SK-N-SH (cell line): ENCODE measurements around the gene POU2F1. TPM values are rescaled to one million over a fixed set of nuclear protein-coding genes. Genes with fewer than 3 reads are reported as not detected.

Experiments used
- CTCF ChIA-PET: fragments of 300-600, 350-600 bp; formaldehyde crosslinking; extraction: SDS; loops from one replicate; lab custom pipeline; 2021; lab: Yijun Ruan, JAX
- POLR2A ChIA-PET: fragments of 350-600 bp; sonication (Branson Sonifier 250); formaldehyde crosslinking; extraction: SDS; loops from one replicate; lab custom pipeline; 2020; ENCODE audit warnings: antibody characterized with exemption, inconsistent platforms; lab: Yijun Ruan, JAX
- DNase-seq: peaks from one replicate; pipeline ENCODE4 v3.0.0; 2012
- H2AFZ ChIP-seq: fragments of 200-600 bp; sonication (generic); 2 replicates; pipeline ENCODE4 v1.8.1; 2016; ENCODE audit warnings: antibody characterized with exemption, mild to moderate bottlenecking, low read depth
- H3F3A ChIP-seq: fragments of 200-600 bp; sonication (generic); replicated peaks from 2 replicates; pipeline ENCODE3; 2016; ENCODE audit warnings: antibody characterized with exemption, mild to moderate bottlenecking; ENCODE audit not compliant: insufficient read depth
- H3K27ac ChIP-seq, 2 experiments: fragments of 200-500 bp in 1 of 2; fragments of 200-600 bp in 1 of 2; sonication (Bioruptor generic) in 1 of 2; sonication (generic), shearing (Covaris generic) in 1 of 2; 2 replicates each; pipeline versions ENCODE4 v1.5.1 to v1.6.1; 2014 to 2016; ENCODE audit warnings: low read depth in 2 of 2, inconsistent platforms in 1 of 2, low read length in 1 of 2, mild to moderate bottlenecking in 1 of 2, mixed read lengths in 1 of 2
- H3K27me3 ChIP-seq: fragments of 200-600 bp; sonication (generic), shearing (Covaris generic); 2 replicates; pipeline ENCODE4 v1.6.1; 2016; ENCODE audit warnings: mixed run types; ENCODE audit not compliant: insufficient read depth
- H3K36me3 ChIP-seq, 2 experiments: fragments of 200-500 bp in 1 of 2; fragments of 200-600 bp in 1 of 2; sonication (Bioruptor generic) in 1 of 2; sonication (generic) in 1 of 2; replicated peaks in 1 of 2; 2 replicates each; pipeline versions ENCODE3 to v1.5.1; 2014 to 2016; ENCODE audit warnings: low read length in 1 of 2, mild to moderate bottlenecking in 1 of 2; ENCODE audit not compliant: insufficient read depth in 2 of 2, control insufficient read depth in 1 of 2
- H3K4me1 ChIP-seq, 2 experiments: fragments of 200-500 bp in 1 of 2; fragments of 200-600 bp in 1 of 2; sonication (Bioruptor generic) in 1 of 2; sonication (generic), shearing (Covaris generic) in 1 of 2; 2 replicates each; pipeline versions ENCODE4 v1.5.1 to v1.6.1; 2014 to 2016; ENCODE audit warnings: low read depth in 1 of 2, low read length in 1 of 2, mixed run types in 1 of 2; ENCODE audit not compliant: insufficient read depth in 2 of 2, control insufficient read depth in 1 of 2
- H3K4me2 ChIP-seq: fragments of 200-600 bp; sonication (generic), shearing (Covaris generic); 2 replicates; pipeline ENCODE4 v1.6.1; 2017; ENCODE audit warnings: mixed run types
- H3K4me3 ChIP-seq, 2 experiments: fragments of 200-500 bp in 1 of 2; fragments of 200-600 bp in 1 of 2; sonication (Bioruptor generic) in 1 of 2; sonication (generic), shearing (Covaris generic) in 1 of 2; 2 replicates each; pipeline versions ENCODE4 v1.5.1 to v1.8.1; 2014 to 2016; ENCODE audit warnings: low read depth in 2 of 2, inconsistent platforms in 1 of 2, low read length in 1 of 2, mild to moderate bottlenecking in 1 of 2, mixed read lengths in 1 of 2, moderate library complexity in 1 of 2
- H3K79me2 ChIP-seq: fragments of 200-600 bp; sonication (generic); 2 replicates; pipeline ENCODE4 v1.8.1; 2017; ENCODE audit warnings: mild to moderate bottlenecking; ENCODE audit not compliant: insufficient read depth
- H3K9ac ChIP-seq: fragments of 200-600 bp; sonication (generic); 2 replicates; pipeline ENCODE4 v1.6.1; 2017; ENCODE audit warnings: mixed run types
- H3K9me2 ChIP-seq: fragments of 200-600 bp; sonication (generic); 2 replicates; pipeline ENCODE4 v1.6.1; 2017; ENCODE audit warnings: mixed run types
- H3K9me3 ChIP-seq: fragments of 200-600 bp; sonication (generic); 2 replicates; pipeline ENCODE4 v1.6.1; 2017; ENCODE audit warnings: mixed run types, mild to moderate bottlenecking, moderate library complexity
- H4K20me1 ChIP-seq: fragments of 200-600 bp; sonication (generic); 2 replicates; pipeline ENCODE4 v1.6.1; 2017; ENCODE audit warnings: mild to moderate bottlenecking, mixed run types; ENCODE audit not compliant: insufficient read depth
- FOXJ3 ChIP-seq: sonication (generic); formaldehyde crosslinking; IDR thresholded peaks from 2 replicates; pipeline ENCODE4 v1.5.1; 2020; ENCODE audit warnings: mild to moderate bottlenecking, missing genetic modification reagents
- GABPA ChIP-seq: IDR thresholded peaks from 2 replicates; pipeline ENCODE4 v1.4.0; 2012; ENCODE audit warnings: low read depth, mild to moderate bottlenecking
- GATA2 ChIP-seq: sonication (generic); formaldehyde crosslinking; IDR thresholded peaks from 2 replicates; pipeline ENCODE4 v1.5.0; 2020; ENCODE audit warnings: mild to moderate bottlenecking, missing genetic modification reagents
- JUND ChIP-seq: IDR thresholded peaks from 2 replicates; pipeline ENCODE4 v1.4.0; 2012
- TCF12 ChIP-seq: IDR thresholded peaks from 2 replicates; pipeline ENCODE4 v1.4.0; 2012
- TEAD4 ChIP-seq: IDR thresholded peaks from 2 replicates; pipeline ENCODE4 v1.4.0; 2012; ENCODE audit warnings: mild to moderate bottlenecking, borderline replicate concordance; ENCODE audit not compliant: insufficient read depth
- YY1 ChIP-seq: IDR thresholded peaks from 2 replicates; pipeline ENCODE4 v1.4.0; 2012; ENCODE audit warnings: low read depth, mild to moderate bottlenecking
- WGBS: methylation state at CpG from one replicate; pipeline ENCODE4 v1.1.6; 2017; ENCODE audit warnings: low lambda C conversion rate; 5-methylcytosine and 5-hydroxymethylcytosine counted together
- polyA plus RNA-seq, 3 experiments: library from polyadenylated mRNA; depleted of rRNA; stranded (reverse); fragments of >200 nt; gene quantifications; 2 replicates each; pipeline ENCODE4 v1.2.3, GENCODE V29; 2012
- TF ChIP-seq, protein P1 (sequence below): IDR thresholded peaks from 2 replicates; pipeline ENCODE4 v1.4.0; 2012; ENCODE audit warnings: low read depth, borderline replicate concordance
- TF ChIP-seq, protein P2 (sequence below): fragments of 200-600 bp; sonication (generic); IDR thresholded peaks from 2 replicates; pipeline ENCODE4 v1.6.1; 2017; ENCODE audit warnings: antibody characterized with exemption, mild to moderate bottlenecking, moderate library complexity
- TF ChIP-seq, protein P3 (sequence below): fragments of 150-350 bp; IDR thresholded peaks from 2 replicates; pipeline ENCODE4 v1.6.1; 2016; ENCODE audit warnings: mild to moderate bottlenecking, low read depth, low read length
- TF ChIP-seq, protein P4 (sequence below): IDR thresholded peaks from 2 replicates; pipeline ENCODE4; 2012
- TF ChIP-seq, protein P5 (sequence below): IDR thresholded peaks from 2 replicates; pipeline ENCODE4 v1.4.0; 2012; ENCODE audit warnings: low read depth

Gene POU2F1
- polyA plus RNA-seq, 1 of the 3 experiments (the other 2 are of a cell fraction), result 1.2 TPM

DNA sequence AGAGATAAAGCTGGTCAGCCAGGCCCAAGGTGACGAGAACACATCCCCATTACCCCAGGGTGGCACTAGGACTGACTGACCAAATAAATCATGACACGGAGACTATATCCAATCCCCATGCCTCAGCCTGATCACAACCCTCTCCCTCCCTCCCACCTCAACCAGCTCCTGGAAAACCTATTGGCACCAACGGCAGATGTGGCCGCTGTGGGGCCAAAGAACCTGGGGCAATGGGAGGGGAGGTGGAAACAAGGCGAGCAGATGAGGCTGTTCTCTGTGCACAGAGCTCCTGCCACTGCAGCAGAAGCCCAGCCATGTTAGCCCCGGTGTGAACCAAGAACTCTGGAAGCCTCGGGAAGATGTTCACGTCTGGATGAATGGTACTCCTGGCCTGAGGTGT lies 220.1 kb downstream of the POU2F1 start:
- H3K27ac ChIP-seq, result no peak overlapping the region
- no peak overlapping the region for H2AFZ ChIP-seq
- CTCF ChIA-PET, result interaction anchor here (0.7 to 5.5 kb wide), 18 partner anchors 9 to 382 kb away, joined by 3 to 110 read pairs (median 6); no protein-coding TSS in a partner anchor
- H3K4me2 ChIP-seq, result no peak overlapping the region
- no peaks in the 10 kb centered on the region for H3K9me2 ChIP-seq
- H3K36me3 ChIP-seq, result no peaks in the 10 kb centered on the region
- POLR2A ChIA-PET, result no interaction called here
- no peaks in the 10 kb centered on the region for H4K20me1 ChIP-seq
- no peaks in the 10 kb centered on the region; the same call in 1 of the 2 replicates for H3K27me3 ChIP-seq
- H3K4me3 ChIP-seq, result no peak overlapping the region
- H3K79me2 ChIP-seq, result no peaks in the 10 kb centered on the region
- H3K4me1 ChIP-seq, result peaks cover 0 to 7% of the 10 kb centered on the region in 2 experiments; a peak in 1 of 4 replicates
- H3K9ac ChIP-seq, result no peak overlapping the region
- DNase-seq, result no peak
- no peaks in the 10 kb centered on the region for H3F3A ChIP-seq
- peaks cover 4% of the 10 kb centered on the region; the same call in 1 of the 2 replicates for H3K9me3 ChIP-seq
- WGBS, result 79% methylated on average over 7 of the region's 8 CpGs
- TF ChIP-seq, protein P1, sequence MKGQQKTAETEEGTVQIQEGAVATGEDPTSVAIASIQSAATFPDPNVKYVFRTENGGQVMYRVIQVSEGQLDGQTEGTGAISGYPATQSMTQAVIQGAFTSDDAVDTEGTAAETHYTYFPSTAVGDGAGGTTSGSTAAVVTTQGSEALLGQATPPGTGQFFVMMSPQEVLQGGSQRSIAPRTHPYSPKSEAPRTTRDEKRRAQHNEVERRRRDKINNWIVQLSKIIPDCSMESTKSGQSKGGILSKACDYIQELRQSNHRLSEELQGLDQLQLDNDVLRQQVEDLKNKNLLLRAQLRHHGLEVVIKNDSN, result no peak
- TF ChIP-seq TEAD4 (no peak), JUND (no peak), TCF12 (no peak), YY1 (no peak), GABPA (no peak)
- TF ChIP-seq, protein P2, sequence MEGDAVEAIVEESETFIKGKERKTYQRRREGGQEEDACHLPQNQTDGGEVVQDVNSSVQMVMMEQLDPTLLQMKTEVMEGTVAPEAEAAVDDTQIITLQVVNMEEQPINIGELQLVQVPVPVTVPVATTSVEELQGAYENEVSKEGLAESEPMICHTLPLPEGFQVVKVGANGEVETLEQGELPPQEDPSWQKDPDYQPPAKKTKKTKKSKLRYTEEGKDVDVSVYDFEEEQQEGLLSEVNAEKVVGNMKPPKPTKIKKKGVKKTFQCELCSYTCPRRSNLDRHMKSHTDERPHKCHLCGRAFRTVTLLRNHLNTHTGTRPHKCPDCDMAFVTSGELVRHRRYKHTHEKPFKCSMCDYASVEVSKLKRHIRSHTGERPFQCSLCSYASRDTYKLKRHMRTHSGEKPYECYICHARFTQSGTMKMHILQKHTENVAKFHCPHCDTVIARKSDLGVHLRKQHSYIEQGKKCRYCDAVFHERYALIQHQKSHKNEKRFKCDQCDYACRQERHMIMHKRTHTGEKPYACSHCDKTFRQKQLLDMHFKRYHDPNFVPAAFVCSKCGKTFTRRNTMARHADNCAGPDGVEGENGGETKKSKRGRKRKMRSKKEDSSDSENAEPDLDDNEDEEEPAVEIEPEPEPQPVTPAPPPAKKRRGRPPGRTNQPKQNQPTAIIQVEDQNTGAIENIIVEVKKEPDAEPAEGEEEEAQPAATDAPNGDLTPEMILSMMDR, result no peak

DNA sequence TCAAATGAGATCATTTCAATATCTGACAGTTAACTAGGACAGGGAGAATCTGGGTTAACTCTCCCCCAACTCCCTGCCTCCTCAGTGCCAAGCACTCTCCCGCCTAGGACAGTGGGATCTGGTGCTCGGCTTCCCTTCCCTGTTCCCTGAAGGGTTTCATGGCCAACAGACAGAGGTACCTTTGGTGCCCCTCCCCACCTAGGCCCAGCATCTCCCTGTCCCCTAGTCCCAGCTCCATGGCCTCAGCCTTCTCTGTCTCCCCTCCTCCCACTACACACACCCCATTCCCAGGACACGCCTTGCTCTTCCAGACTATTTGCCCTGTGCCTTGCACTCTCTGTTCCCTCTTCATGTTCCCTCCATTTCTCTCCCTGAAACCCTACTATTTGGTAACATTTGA lies 220.5 kb downstream of the POU2F1 start:
- 93% methylated on average over 3 of the region's 3 CpGs for WGBS
- Histone ChIP-seq H3K9me2 (no peaks in the 10 kb centered on the region), H3K27me3 (no peaks in the 10 kb centered on the region; the same call in 1 of the 2 replicates), H3F3A (no peaks in the 10 kb centered on the region), H3K27ac (no peak overlapping the region), H4K20me1 (no peaks in the 10 kb centered on the region), H3K9me3 (peaks cover 4% of the 10 kb centered on the region; the same call in 1 of the 2 replicates), H3K4me1 (peaks cover 0 to 7% of the 10 kb centered on the region in 2 experiments; a peak in 1 of 4 replicates), H3K36me3 (no peaks in the 10 kb centered on the region), H3K79me2 (no peaks in the 10 kb centered on the region), H3K4me3 (no peak overlapping the region), H3K4me2 (no peak overlapping the region), H3K9ac (no peak overlapping the region), H2AFZ (no peak overlapping the region)
- TF ChIP-seq YY1, result no peak
- TF ChIP-seq, protein P3, sequence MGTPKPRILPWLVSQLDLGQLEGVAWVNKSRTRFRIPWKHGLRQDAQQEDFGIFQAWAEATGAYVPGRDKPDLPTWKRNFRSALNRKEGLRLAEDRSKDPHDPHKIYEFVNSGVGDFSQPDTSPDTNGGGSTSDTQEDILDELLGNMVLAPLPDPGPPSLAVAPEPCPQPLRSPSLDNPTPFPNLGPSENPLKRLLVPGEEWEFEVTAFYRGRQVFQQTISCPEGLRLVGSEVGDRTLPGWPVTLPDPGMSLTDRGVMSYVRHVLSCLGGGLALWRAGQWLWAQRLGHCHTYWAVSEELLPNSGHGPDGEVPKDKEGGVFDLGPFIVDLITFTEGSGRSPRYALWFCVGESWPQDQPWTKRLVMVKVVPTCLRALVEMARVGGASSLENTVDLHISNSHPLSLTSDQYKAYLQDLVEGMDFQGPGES, result no peak
- TF ChIP-seq, protein P4, sequence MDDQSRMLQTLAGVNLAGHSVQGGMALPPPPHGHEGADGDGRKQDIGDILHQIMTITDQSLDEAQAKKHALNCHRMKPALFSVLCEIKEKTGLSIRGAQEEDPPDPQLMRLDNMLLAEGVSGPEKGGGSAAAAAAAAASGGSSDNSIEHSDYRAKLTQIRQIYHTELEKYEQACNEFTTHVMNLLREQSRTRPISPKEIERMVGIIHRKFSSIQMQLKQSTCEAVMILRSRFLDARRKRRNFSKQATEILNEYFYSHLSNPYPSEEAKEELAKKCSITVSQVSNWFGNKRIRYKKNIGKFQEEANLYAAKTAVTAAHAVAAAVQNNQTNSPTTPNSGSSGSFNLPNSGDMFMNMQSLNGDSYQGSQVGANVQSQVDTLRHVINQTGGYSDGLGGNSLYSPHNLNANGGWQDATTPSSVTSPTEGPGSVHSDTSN, result no peak
- TF ChIP-seq, protein P2, result no peak
- TF ChIP-seq GATA2 (CRISPR knock-in tag), result no peak
- no peak for TF ChIP-seq FOXJ3 (CRISPR knock-in tag)
- TF ChIP-seq, protein P5, sequence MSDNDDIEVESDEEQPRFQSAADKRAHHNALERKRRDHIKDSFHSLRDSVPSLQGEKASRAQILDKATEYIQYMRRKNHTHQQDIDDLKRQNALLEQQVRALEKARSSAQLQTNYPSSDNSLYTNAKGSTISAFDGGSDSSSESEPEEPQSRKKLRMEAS, result no peak
- DNase-seq, result no peak
- CTCF ChIA-PET, result interaction anchor here (0.7 to 5.5 kb wide), 35 partner anchors 9 to 531 kb away, joined by 3 to 110 read pairs (median 4); no protein-coding TSS in a partner anchor
- POLR2A ChIA-PET, result no interaction called here
